Measurements from ENCODE around the gene VPS18. TPM values are rescaled to one million over a fixed set of nuclear protein-coding genes. Genes with fewer than 3 reads are reported as not detected.

The VPS18 gene
- total RNA-seq, 1 donor from 2014 or later: 21.3 TPM

DNA sequence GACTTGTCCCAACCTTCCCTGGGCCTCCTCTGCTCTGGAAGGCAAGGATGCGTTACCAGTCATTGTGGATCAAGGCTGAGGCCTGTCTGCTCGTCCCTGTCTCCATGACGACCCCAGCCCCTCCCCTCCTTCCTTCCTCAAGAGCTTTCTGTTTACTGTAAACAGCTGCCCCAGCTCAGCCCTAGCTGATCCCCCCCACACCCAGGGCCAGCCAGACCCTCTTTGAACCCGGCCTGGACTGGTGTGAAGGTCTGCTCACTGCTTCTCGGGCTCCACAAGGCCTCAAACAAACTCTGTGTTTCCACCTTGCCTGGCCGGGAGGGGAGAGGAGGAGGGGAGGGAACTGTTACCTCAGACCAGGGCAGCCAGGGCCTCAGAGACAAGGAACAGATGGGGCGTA, 16.9 kb downstream of the VPS18 start:
- H3K27me3 ChIP-seq (ENCODE audit: low read depth): no peaks in the 10 kb centered on the region
- H3K36me3 ChIP-seq: no peaks in the 10 kb centered on the region
- H3K27ac ChIP-seq (replicated peaks): no peak overlapping the region
- DNase-seq: no peak
- no peak overlapping the region for H3K4me3 ChIP-seq
- intact Hi-C loops (cut with micrococcal nuclease): no loop called here
- H3K9me3 ChIP-seq (replicated peaks): no peaks in the 10 kb centered on the region
- peaks cover 53% of the 10 kb centered on the region for H3K4me1 ChIP-seq
- TF ChIP-seq CTCF (IDR thresholded peaks at IDR 0.05; ENCODE audit: borderline replicate concordance): no peak

- no peaks in the 10 kb centered on the region for H3K36me3 ChIP-seq
- no peak for TF ChIP-seq CTCF (IDR thresholded peaks at IDR 0.05; ENCODE audit: borderline replicate concordance)
- H3K4me1 ChIP-seq: peaks cover 47% of the 10 kb centered on the region
- H3K4me3 ChIP-seq: no peak overlapping the region
- no peak overlapping the region for H3K27ac ChIP-seq (replicated peaks)
- no peaks in the 10 kb centered on the region for H3K9me3 ChIP-seq (replicated peaks)
- no peaks in the 10 kb centered on the region for H3K27me3 ChIP-seq (ENCODE audit: low read depth)
- no peak for DNase-seq
- intact Hi-C loops (cut with micrococcal nuclease): no loop called here
Observed at GRCh38 chr15:40911693-40912092, 17.4 kb downstream of the VPS18 start.

GRCh38 chr15:40912478-40912877, 18.2 kb downstream of the VPS18 start:
- intact Hi-C loops (cut with micrococcal nuclease): no loop called here
- no peak overlapping the region for H3K27ac ChIP-seq (replicated peaks)
- DNase-seq: no peak
- H3K36me3 ChIP-seq: no peaks in the 10 kb centered on the region
- no peak overlapping the region for H3K4me3 ChIP-seq
- H3K27me3 ChIP-seq (ENCODE audit: low read depth): no peaks in the 10 kb centered on the region
- H3K4me1 ChIP-seq: peaks cover 42% of the 10 kb centered on the region
- no peak for TF ChIP-seq CTCF (IDR thresholded peaks at IDR 0.05; ENCODE audit: borderline replicate concordance)
- no peaks in the 10 kb centered on the region for H3K9me3 ChIP-seq (replicated peaks)

- DNase-seq: no peak
- no peaks in the 10 kb centered on the region for H3K9me3 ChIP-seq (replicated peaks)
- intact Hi-C loops (cut with micrococcal nuclease): no loop called here
- H3K27me3 ChIP-seq (ENCODE audit: low read depth): no peaks in the 10 kb centered on the region
- H3K4me1 ChIP-seq: peaks cover 47% of the 10 kb centered on the region
- no peak overlapping the region for H3K27ac ChIP-seq (replicated peaks)
- no peaks in the 10 kb centered on the region for H3K36me3 ChIP-seq
- no peak overlapping the region for H3K4me3 ChIP-seq
- TF ChIP-seq CTCF (IDR thresholded peaks at IDR 0.05; ENCODE audit: borderline replicate concordance): no peak
Observed at GRCh38 chr15:40914013-40914412, 19.8 kb downstream of the VPS18 start.

GRCh38 chr15:40914486-40914885, 20.2 kb downstream of the VPS18 start:
- no peak for DNase-seq
- peaks cover 48% of the 10 kb centered on the region for H3K4me1 ChIP-seq
- intact Hi-C loops (cut with micrococcal nuclease): no loop called here

More at GRCh38 chr15:40914486-40914885, 20.2 kb downstream of the VPS18 start:
- H3K36me3 ChIP-seq: no peaks in the 10 kb centered on the region
- peak overlapping the region; percentile 87 for H3K27ac ChIP-seq (replicated peaks)
- H3K27me3 ChIP-seq (ENCODE audit: low read depth): no peaks in the 10 kb centered on the region
- no peaks in the 10 kb centered on the region for H3K9me3 ChIP-seq (replicated peaks)
- no peak for TF ChIP-seq CTCF (IDR thresholded peaks at IDR 0.05; ENCODE audit: borderline replicate concordance)
- H3K4me3 ChIP-seq: no peak overlapping the region

Measured in left ventricle myocardium inferior (tissue), 1 donor.